HEK293 (cell line): ENCODE results near the gene ZKSCAN5.
A peak's percentile ranks its signal among the peaks of the same experiment; 100 is the strongest.

Source experiments
- CTCF ChIA-PET: fragments of 350-600 bp; formaldehyde crosslinking; extraction: SDS; loops from one replicate; lab custom pipeline; 2021; ENCODE audit warnings: antibody characterized with exemption; lab: Yijun Ruan, JAX
- POLR2A ChIA-PET: fragments of 300-600 bp; formaldehyde crosslinking; extraction: SDS; loops from one replicate; lab custom pipeline; 2020; ENCODE audit warnings: antibody characterized with exemption, inconsistent platforms; lab: Yijun Ruan, JAX
- H3K27ac ChIP-seq: fragments of 200-500 bp; sonication (Bioruptor generic); 2 replicates; pipeline ENCODE4 v1.5.1; 2014; ENCODE audit warnings: low read depth, low read length, control low read depth, inconsistent platforms; ENCODE audit errors: extremely low read depth
- H3K36me3 ChIP-seq, 2 experiments: fragments of 200-500 bp in 1 of 2; sonication (Bioruptor generic) in 1 of 2; 1 replicate in 1 of 2; 2 replicates in 1 of 2; pipeline ENCODE4 v1.5.1; 2014 to 2017; ENCODE audit warnings: inconsistent platforms in 2 of 2, low read length in 2 of 2; ENCODE audit not compliant: control insufficient read depth in 2 of 2, insufficient read depth in 1 of 2
- H3K4me1 ChIP-seq: fragments of 200-500 bp; sonication (Bioruptor generic); 2 replicates; pipeline ENCODE4 v1.5.1; 2014; ENCODE audit warnings: mild to moderate bottlenecking, low read length, inconsistent platforms; ENCODE audit not compliant: control insufficient read depth, insufficient read depth
- H3K4me3 ChIP-seq: 2 replicates; pipeline ENCODE4 v1.5.1; 2011; ENCODE audit warnings: low read depth, mild to moderate bottlenecking, control low read depth, low read length, moderate library complexity
- H3K9me3 ChIP-seq: fragments of 200-500 bp; sonication (Bioruptor generic); 2 replicates; pipeline ENCODE4 v1.5.1; 2014; ENCODE audit warnings: low read depth, low read length, inconsistent platforms; ENCODE audit not compliant: control insufficient read depth, insufficient read depth
- HOXD13 ChIP-seq: sonication (generic); formaldehyde crosslinking; IDR thresholded peaks from 2 replicates; pipeline ENCODE4 v1.8.0; 2022; ENCODE audit warnings: missing genetic modification reagents, borderline replicate concordance
- MEIS1 ChIP-seq: sonication (generic); formaldehyde crosslinking; IDR thresholded peaks from 2 replicates; pipeline ENCODE4 v1.8.1; 2022; ENCODE audit warnings: missing genetic modification reagents, mild to moderate bottlenecking, borderline replicate concordance
- MZF1 ChIP-seq: fragments of 450-650 bp; formaldehyde crosslinking; IDR thresholded peaks from 2 replicates; pipeline ENCODE4 v1.5.1; 2017; ENCODE audit warnings: missing biosample characterization, missing genetic modification characterization, borderline replicate concordance
- ZBTB48 ChIP-seq: fragments of 450-650 bp; formaldehyde crosslinking; IDR thresholded peaks from 2 replicates; pipeline ENCODE4 v1.5.1; 2016; ENCODE audit warnings: missing biosample characterization, missing genetic modification characterization
- ZFP37 ChIP-seq: fragments of 450-650 bp; formaldehyde crosslinking; IDR thresholded peaks from 2 replicates; pipeline ENCODE4 v1.5.1; 2016; ENCODE audit warnings: missing biosample characterization, missing genetic modification characterization
- ZFP41 ChIP-seq: fragments of 450-650 bp; formaldehyde crosslinking; IDR thresholded peaks from 2 replicates; pipeline ENCODE4 v1.5.1; 2016; ENCODE audit warnings: missing biosample characterization, missing genetic modification characterization, borderline replicate concordance
- ZNF132 ChIP-seq: fragments of 450-650 bp; formaldehyde crosslinking; IDR thresholded peaks from 2 replicates; pipeline ENCODE4 v1.5.1; 2017; ENCODE audit warnings: missing biosample characterization, missing genetic modification characterization, borderline replicate concordance
- ZNF16 ChIP-seq: fragments of 450-650 bp; formaldehyde crosslinking; IDR thresholded peaks from 2 replicates; pipeline ENCODE4 v1.5.1; 2016; ENCODE audit warnings: low read depth, missing biosample characterization, missing genetic modification characterization
- ZNF223 ChIP-seq: fragments of 450-650 bp; formaldehyde crosslinking; IDR thresholded peaks from 2 replicates; pipeline ENCODE4 v1.5.1; 2016; ENCODE audit warnings: missing biosample characterization, missing genetic modification characterization
- ZNF23 ChIP-seq: fragments of 450-650 bp; formaldehyde crosslinking; IDR thresholded peaks from 2 replicates; pipeline ENCODE4 v1.5.1; 2016; ENCODE audit warnings: missing biosample characterization, missing genetic modification characterization, borderline replicate concordance
- ZNF433 ChIP-seq: fragments of 450-650 bp; formaldehyde crosslinking; IDR thresholded peaks from 2 replicates; pipeline ENCODE4 v1.5.1; 2016; ENCODE audit warnings: missing biosample characterization, missing genetic modification characterization, low read depth
- ZNF473 ChIP-seq: fragments of 450-650 bp; formaldehyde crosslinking; IDR thresholded peaks from 2 replicates; pipeline ENCODE4 v1.5.1; 2017; ENCODE audit warnings: missing biosample characterization, missing genetic modification characterization
- ZNF501 ChIP-seq: fragments of 450-650 bp; formaldehyde crosslinking; IDR thresholded peaks from 2 replicates; pipeline ENCODE4 v1.5.1; 2016; ENCODE audit warnings: missing biosample characterization, missing genetic modification characterization
- ZNF521 ChIP-seq: fragments of 450-650 bp; formaldehyde crosslinking; IDR thresholded peaks from 2 replicates; pipeline ENCODE4 v1.5.1; 2017; ENCODE audit warnings: missing biosample characterization, mild to moderate bottlenecking, missing genetic modification characterization
- ZNF548 ChIP-seq: fragments of 450-650 bp; formaldehyde crosslinking; IDR thresholded peaks from 2 replicates; pipeline ENCODE4 v1.5.1; 2016; ENCODE audit warnings: missing biosample characterization, missing genetic modification characterization
- ZNF549 ChIP-seq: fragments of 450-650 bp; IDR thresholded peaks from 2 replicates; pipeline ENCODE4 v1.5.1; 2018; ENCODE audit warnings: missing biosample characterization, missing genetic modification characterization, mild to moderate bottlenecking, inconsistent platforms, moderate library complexity
- ZNF610 ChIP-seq: fragments of 450-650 bp; formaldehyde crosslinking; IDR thresholded peaks from 2 replicates; pipeline ENCODE4 v1.5.1; 2016; ENCODE audit warnings: missing biosample characterization, missing genetic modification characterization, borderline replicate concordance
- ZNF623 ChIP-seq: fragments of 450-650 bp; formaldehyde crosslinking; IDR thresholded peaks from 2 replicates; pipeline ENCODE4 v1.5.1; 2016; ENCODE audit warnings: missing biosample characterization, missing genetic modification characterization
- ZNF707 ChIP-seq: fragments of 450-650 bp; formaldehyde crosslinking; IDR thresholded peaks from 2 replicates; pipeline ENCODE4 v1.5.1; 2016; ENCODE audit warnings: missing biosample characterization, missing genetic modification characterization
- ZNF747 ChIP-seq: fragments of 450-650 bp; formaldehyde crosslinking; IDR thresholded peaks from 2 replicates; pipeline ENCODE4 v1.5.1; 2016; ENCODE audit warnings: missing biosample characterization, missing genetic modification characterization
- ZNF777 ChIP-seq: fragments of 450-650 bp; formaldehyde crosslinking; IDR thresholded peaks from 2 replicates; pipeline ENCODE4 v1.5.1; 2017; ENCODE audit warnings: missing biosample characterization, missing genetic modification characterization, borderline replicate concordance
- ZNF792 ChIP-seq: fragments of 450-650 bp; formaldehyde crosslinking; IDR thresholded peaks from 2 replicates; pipeline ENCODE4 v1.5.1; 2016; ENCODE audit warnings: missing biosample characterization, missing genetic modification characterization
- TF ChIP-seq, protein P1 (sequence below): fragments of 450-650 bp; formaldehyde crosslinking; IDR thresholded peaks from 2 replicates; pipeline ENCODE4 v1.5.1; 2017; ENCODE audit warnings: missing biosample characterization, missing genetic modification characterization
- TF ChIP-seq, protein P2 (sequence below): fragments of 450-650 bp; formaldehyde crosslinking; IDR thresholded peaks from 2 replicates; pipeline ENCODE4 v1.5.1; 2017; ENCODE audit warnings: missing biosample characterization, missing genetic modification characterization
- TF ChIP-seq, protein P3 (sequence below): fragments of 450-650 bp; formaldehyde crosslinking; IDR thresholded peaks from 2 replicates; pipeline ENCODE4 v1.5.1; 2016; ENCODE audit warnings: missing biosample characterization, missing genetic modification characterization
- TF ChIP-seq, protein P4 (sequence below): fragments of 450-650 bp; formaldehyde crosslinking; IDR thresholded peaks from 2 replicates; pipeline ENCODE4 v1.5.1; 2016; ENCODE audit warnings: missing biosample characterization, missing genetic modification characterization

Gene ZKSCAN5

DNA sequence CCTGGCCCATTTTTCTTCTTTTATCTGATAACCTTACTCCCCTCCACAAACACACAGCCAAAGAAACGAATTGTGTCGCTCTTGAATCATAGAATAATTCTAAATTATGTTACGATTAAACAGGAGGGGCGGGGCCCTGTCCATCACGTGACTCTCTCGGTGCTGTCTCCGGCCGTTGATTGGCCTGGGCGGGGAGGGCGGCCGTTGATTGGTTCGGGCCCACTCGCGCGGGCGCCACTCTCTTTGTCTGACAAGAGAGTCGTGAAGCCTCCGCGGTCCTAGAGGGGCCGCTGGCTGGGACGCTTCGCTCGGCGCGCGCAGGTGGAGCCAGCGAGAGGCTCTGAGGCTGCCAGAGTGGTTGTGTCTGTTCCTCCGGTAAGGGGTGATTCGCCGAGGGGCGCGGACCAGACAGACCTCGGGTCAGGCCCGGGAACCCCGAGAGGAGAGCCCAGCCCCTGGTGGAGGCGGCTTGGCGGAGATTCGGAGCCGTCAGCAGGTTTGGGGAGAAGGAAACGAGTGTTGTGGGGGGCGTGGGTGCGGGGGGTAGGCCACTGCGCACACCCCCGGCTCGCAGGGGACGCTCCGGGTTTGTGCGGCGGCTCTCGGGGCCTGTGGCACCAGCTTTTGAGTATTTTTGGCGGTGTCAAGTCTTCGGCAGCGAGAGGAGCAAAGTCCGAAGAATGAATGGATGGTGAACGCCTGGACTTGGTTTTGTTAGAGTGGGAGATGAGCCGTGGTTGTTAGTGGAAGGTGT is 31.7 kb upstream of the ZKSCAN5 start, which contains the start of gene ZNF789 (continued):
- TF ChIP-seq, protein P1, sequence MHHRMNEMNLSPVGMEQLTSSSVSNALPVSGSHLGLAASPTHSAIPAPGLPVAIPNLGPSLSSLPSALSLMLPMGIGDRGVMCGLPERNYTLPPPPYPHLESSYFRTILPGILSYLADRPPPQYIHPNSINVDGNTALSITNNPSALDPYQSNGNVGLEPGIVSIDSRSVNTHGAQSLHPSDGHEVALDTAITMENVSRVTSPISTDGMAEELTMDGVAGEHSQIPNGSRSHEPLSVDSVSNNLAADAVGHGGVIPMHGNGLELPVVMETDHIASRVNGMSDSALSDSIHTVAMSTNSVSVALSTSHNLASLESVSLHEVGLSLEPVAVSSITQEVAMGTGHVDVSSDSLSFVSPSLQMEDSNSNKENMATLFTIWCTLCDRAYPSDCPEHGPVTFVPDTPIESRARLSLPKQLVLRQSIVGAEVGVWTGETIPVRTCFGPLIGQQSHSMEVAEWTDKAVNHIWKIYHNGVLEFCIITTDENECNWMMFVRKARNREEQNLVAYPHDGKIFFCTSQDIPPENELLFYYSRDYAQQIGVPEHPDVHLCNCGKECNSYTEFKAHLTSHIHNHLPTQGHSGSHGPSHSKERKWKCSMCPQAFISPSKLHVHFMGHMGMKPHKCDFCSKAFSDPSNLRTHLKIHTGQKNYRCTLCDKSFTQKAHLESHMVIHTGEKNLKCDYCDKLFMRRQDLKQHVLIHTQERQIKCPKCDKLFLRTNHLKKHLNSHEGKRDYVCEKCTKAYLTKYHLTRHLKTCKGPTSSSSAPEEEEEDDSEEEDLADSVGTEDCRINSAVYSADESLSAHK, result no peak
- peak; percentile 86 for TF ChIP-seq ZNF501 (tag by site-specific recombination)
- TF ChIP-seq, protein P2, sequence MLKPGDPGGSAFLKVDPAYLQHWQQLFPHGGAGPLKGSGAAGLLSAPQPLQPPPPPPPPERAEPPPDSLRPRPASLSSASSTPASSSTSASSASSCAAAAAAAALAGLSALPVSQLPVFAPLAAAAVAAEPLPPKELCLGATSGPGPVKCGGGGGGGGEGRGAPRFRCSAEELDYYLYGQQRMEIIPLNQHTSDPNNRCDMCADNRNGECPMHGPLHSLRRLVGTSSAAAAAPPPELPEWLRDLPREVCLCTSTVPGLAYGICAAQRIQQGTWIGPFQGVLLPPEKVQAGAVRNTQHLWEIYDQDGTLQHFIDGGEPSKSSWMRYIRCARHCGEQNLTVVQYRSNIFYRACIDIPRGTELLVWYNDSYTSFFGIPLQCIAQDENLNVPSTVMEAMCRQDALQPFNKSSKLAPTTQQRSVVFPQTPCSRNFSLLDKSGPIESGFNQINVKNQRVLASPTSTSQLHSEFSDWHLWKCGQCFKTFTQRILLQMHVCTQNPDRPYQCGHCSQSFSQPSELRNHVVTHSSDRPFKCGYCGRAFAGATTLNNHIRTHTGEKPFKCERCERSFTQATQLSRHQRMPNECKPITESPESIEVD (tag by site-specific recombination), result peak; percentile 47; the same call in 1 of the 2 replicates
- TF ChIP-seq ZFP37 (tag by site-specific recombination), result peak; percentile 63; the same call in 1 of the 2 replicates
- TF ChIP-seq ZNF223, result no peak
- TF ChIP-seq, protein P3, sequence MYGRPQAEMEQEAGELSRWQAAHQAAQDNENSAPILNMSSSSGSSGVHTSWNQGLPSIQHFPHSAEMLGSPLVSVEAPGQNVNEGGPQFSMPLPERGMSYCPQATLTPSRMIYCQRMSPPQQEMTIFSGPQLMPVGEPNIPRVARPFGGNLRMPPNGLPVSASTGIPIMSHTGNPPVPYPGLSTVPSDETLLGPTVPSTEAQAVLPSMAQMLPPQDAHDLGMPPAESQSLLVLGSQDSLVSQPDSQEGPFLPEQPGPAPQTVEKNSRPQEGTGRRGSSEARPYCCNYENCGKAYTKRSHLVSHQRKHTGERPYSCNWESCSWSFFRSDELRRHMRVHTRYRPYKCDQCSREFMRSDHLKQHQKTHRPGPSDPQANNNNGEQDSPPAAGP (tag by site-specific recombination), result peak; percentile 60; the same call in 1 of the 2 replicates
- no peak for TF ChIP-seq ZNF23
- no peak for TF ChIP-seq ZNF707 (tag by site-specific recombination)
- no peak for TF ChIP-seq HOXD13
- TF ChIP-seq ZNF549, result no peak
- TF ChIP-seq ZNF747 (tag by site-specific recombination), result no peak
- TF ChIP-seq ZNF473 (tag by site-specific recombination), result no peak

DNA sequence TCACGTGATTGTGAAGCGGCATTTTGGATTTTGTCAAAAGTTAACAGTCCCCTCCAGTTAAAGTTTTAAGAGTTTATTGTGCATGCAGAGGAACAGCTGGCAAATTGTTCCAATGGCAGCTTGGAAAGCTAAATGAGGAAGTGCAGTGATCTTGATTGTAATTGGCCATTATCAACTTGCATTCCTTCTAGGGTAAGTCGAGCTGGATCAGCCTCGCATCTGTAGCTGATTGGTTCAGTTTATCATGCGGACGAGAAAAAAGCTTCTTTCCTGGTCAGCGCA is 31.2 kb upstream of the ZKSCAN5 start:
- peak overlapping the region; percentile 85 for H3K4me3 ChIP-seq
- no peaks in the 10 kb centered on the region for H3K9me3 ChIP-seq
- POLR2A ChIA-PET, result interaction anchor here (0.6 to 1.7 kb wide), 3 partner anchors 27 to 142 kb away, joined by 3 to 8 read pairs (median 6); partner anchors contain the start of genes ZKSCAN5 and ZNF394
- TF ChIP-seq ZBTB48 (no peak), MEIS1 (no peak)
- TF ChIP-seq, protein P4, sequence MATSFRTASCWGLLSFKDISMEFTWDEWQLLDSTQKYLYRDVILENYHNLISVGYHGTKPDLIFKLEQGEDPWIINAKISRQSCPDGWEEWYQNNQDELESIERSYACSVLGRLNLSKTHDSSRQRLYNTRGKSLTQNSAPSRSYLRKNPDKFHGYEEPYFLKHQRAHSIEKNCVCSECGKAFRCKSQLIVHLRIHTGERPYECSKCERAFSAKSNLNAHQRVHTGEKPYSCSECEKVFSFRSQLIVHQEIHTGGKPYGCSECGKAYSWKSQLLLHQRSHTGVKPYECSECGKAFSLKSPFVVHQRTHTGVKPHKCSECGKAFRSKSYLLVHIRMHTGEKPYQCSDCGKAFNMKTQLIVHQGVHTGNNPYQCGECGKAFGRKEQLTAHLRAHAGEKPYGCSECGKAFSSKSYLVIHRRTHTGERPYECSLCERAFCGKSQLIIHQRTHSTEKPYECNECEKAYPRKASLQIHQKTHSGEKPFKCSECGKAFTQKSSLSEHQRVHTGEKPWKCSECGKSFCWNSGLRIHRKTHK (tag by site-specific recombination), result no peak
- TF ChIP-seq, all 188 proteins: peak for 0
- no peaks in the 10 kb centered on the region for H3K4me1 ChIP-seq
- CTCF ChIA-PET, result interaction anchor here (0.6 kb wide), 1 partner anchor 75 kb away, joined by 3 read pairs; no protein-coding TSS in a partner anchor
- H3K36me3 ChIP-seq, result peaks cover 0 to 18% of the 10 kb centered on the region in 2 experiments; a peak in 2 of 3 replicates
- peak overlapping the region; percentile 57 for H3K27ac ChIP-seq

DNA sequence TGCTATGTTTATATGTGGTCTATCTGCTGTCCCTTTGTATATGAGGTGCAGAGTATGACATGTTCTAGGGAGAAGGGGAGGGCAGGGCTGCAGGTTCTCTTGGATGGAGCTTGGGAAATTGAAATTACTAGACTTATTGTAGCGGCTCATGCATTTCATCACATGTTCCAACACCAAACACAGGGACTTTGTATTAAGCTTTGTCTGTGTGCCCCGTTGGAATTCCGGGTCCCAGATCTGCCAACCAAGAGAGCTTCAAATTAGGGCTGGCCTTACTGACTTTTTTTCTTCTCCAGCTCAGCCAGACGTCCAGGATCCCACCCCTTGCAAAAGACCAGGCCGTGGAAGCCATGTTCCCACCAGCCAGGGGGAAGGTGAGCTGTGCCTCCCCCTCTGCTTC is 28.4 kb upstream of the ZKSCAN5 start:
- Histone ChIP-seq H3K36me3 (peaks cover 5 to 45% of the 10 kb centered on the region in 2 experiments), H3K4me1 (no peaks in the 10 kb centered on the region), H3K9me3 (no peaks in the 10 kb centered on the region), H3K4me3 (no peak overlapping the region), H3K27ac (no peak overlapping the region)
- POLR2A ChIA-PET, result interaction anchor here (1.1 to 1.2 kb wide), 2 partner anchors 10 to 24 kb away, joined by 4 to 7 read pairs; partner anchors contain the start of genes ATP5MF and ZNF394
- CTCF ChIA-PET, result interaction anchor here (0.9 kb wide), 1 partner anchor 51 kb away, joined by 3 read pairs; no protein-coding TSS in a partner anchor
- TF ChIP-seq ZFP41 (tag by site-specific recombination), result no peak
- TF ChIP-seq ZNF548 (tag by site-specific recombination), result no peak
- no peak for TF ChIP-seq ZNF610
- no peak for TF ChIP-seq MZF1 (tag by site-specific recombination)
- no peak for TF ChIP-seq ZNF16 (tag by site-specific recombination)
- TF ChIP-seq ZNF433, result no peak
- no peak for TF ChIP-seq ZNF521
- TF ChIP-seq ZNF132 (tag by site-specific recombination), result no peak
- no peak for TF ChIP-seq ZNF623
- TF ChIP-seq ZNF792 (tag by site-specific recombination), result no peak
- TF ChIP-seq ZNF747 (tag by site-specific recombination), result no peak
- no peak for TF ChIP-seq ZNF777
- TF ChIP-seq ZNF707 (tag by site-specific recombination), result no peak
